T-helper 2 cell treated with Interferon-gamma antibody and Interleukin-4, amounts not matched to agents 5 μg/mL and 100 μg/mL, for 36 hours (primary cell): ENCODE measurements around the gene GHITM.
"Not testable (repeated sequence)": the region's sequence is repeated elsewhere in the genome, so short reads cannot be mapped to it uniquely, and the experiment has no call there.

Experiments
- DNase-seq: peaks from one replicate; pipeline ENCODE4 v3.0.0; 2021; ENCODE audit warnings: low spot score
- H3K27ac Mint-ChIP-seq: one replicate; pipeline ENCODE4 v1.8.0; 2021; ENCODE audit warnings: mild to moderate bottlenecking, mixed read lengths
- H3K27me3 Mint-ChIP-seq: one replicate; pipeline ENCODE4 v1.8.0; 2021; ENCODE audit warnings: low read depth, mixed read lengths
- H3K36me3 Mint-ChIP-seq: one replicate; pipeline ENCODE4 v1.8.0; 2021; ENCODE audit warnings: low read depth, mixed read lengths
- H3K4me1 Mint-ChIP-seq: one replicate; pipeline ENCODE4 v1.8.0; 2021; ENCODE audit warnings: low read depth, mixed read lengths
- H3K4me3 Mint-ChIP-seq: one replicate; pipeline ENCODE4 v1.8.0; 2022; ENCODE audit warnings: mild to moderate bottlenecking, moderate library complexity, mixed read lengths
- H3K9me3 Mint-ChIP-seq: one replicate; pipeline ENCODE4 v1.8.0; 2021; ENCODE audit warnings: mixed read lengths

Gene GHITM

DNA sequence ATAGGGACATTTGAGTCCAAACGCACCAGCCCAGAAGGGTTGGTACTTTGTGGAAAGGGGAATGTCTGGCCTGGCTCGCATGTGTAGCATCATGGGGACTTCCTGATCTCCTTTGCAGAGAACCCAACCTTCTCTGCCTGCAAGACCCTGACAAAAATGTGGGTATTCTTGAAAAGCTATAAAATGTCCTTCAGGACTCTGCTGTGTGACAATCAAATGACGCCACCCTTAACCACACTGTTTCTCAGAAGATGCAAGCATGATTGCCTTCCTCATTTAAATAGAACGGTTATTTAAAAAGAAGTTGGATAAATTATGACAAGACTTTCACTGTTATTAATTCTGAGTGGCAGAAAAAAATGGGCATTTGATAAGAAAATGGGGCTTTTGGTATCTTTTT, 19.2 kb downstream of the GHITM start:
- H3K27ac Mint-ChIP-seq = no peak overlapping the region
- H3K4me1 Mint-ChIP-seq = peaks cover 8% of the 10 kb centered on the region
- peaks cover 17% of the 10 kb centered on the region for H3K36me3 Mint-ChIP-seq
- peaks cover 16% of the 10 kb centered on the region for H3K27me3 Mint-ChIP-seq
- H3K4me3 Mint-ChIP-seq = no peak overlapping the region
- H3K9me3 Mint-ChIP-seq = no peaks in the 10 kb centered on the region
- no peak for DNase-seq

DNA sequence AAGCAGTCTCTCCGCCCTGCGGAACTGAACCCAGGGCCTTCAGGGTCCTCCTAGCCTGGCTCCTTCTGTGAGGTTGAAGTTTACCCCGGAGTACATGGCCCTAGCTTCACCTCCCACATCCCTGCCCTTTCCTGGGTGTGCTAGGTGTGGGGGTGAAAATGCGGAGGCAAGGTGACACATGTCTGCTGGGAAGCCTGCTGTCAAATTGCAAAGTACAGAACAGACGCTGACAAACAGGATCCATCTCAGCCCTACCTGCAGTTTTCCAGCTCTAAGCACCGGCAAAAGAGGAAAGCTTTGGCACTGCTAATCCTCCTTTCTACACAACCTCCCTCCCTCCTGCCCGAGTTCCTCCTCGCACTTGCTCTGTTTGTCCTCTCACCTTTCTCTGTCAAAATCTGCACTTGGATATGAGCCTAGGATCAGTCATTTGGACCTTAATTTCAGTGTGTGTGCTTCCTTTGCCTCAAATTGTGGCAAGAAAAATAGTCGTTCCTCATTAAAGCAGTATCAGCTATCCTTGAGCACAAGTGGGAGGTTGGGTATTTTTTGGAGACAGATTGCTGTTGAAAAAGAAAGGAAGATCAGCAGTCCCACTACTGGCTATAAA, 19.9 kb downstream of the GHITM start:
- H3K4me3 Mint-ChIP-seq = no peak overlapping the region
- no peaks in the 10 kb centered on the region for H3K9me3 Mint-ChIP-seq

DNA sequence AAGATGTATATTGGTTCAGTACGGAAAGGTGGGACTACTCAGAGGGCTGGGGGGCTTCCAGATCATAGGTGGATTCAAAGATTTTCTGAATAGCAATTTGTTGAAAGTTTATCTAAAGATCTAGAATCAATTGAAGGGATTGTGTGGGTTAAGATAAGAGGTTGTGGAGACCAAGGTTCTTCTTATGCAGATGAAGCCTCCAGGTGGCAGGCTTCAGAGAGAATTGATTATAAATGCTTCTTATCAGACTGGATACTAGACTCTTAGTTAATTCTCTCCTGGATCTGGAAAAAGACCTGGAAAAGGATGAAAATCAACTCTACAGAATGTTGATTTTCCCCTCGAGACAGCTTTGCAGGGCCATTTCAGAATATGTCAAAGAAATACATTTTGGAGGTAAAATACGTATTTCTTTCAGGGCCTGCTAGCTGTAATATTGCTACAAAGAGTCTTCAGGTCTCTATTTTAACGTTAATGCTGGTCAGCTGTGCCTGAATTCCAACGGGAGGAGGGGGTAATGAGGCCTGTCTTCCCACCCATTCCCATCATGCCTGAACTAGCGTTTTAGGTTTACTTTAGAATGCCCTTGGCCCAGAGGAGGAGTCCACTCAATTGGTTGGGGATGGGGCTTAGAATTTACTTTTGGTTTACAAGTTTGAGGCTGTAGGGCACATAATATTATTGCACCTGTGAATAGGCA, 21.5 kb downstream of the GHITM start:
- Mint-ChIP-seq H3K27me3 (peaks cover 19% of the 10 kb centered on the region), H3K9me3 (no peaks in the 10 kb centered on the region), H3K4me3 (no peak overlapping the region), H3K4me1 (peaks cover 8% of the 10 kb centered on the region), H3K27ac (no peak overlapping the region), H3K36me3 (peaks cover 3% of the 10 kb centered on the region)
- no peak for DNase-seq

More for the DNA sequence above, 19.9 kb downstream of the GHITM start:
- H3K27ac Mint-ChIP-seq = no peak overlapping the region
- peaks cover 14% of the 10 kb centered on the region for H3K36me3 Mint-ChIP-seq
- peaks cover 8% of the 10 kb centered on the region for H3K4me1 Mint-ChIP-seq
- no peak for DNase-seq
- H3K27me3 Mint-ChIP-seq = peaks cover 17% of the 10 kb centered on the region

DNA sequence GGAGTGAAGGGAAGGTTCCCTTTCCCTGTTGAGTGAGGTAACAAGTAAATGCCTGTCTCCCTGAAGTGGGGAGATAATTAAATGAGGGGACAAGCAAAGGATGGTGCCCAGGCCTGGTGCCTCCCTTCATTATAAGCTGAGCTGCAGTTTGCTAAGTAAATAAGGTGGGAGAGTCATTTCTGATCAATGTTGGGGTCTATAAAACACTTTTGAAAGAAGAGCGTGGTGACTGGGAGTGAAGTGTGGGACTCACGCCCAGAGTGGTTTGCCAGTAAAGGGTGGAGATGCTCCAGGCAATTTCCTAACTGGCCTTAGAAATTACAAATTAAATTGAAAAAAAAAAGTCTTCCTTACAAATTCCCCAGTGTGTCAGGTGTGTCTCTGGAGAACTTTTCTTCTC, 24.7 kb downstream of the GHITM start:
- Mint-ChIP-seq H3K4me1 (peaks cover 3% of the 10 kb centered on the region), H3K27me3 (peaks cover 19% of the 10 kb centered on the region), H3K36me3 (no peaks in the 10 kb centered on the region), H3K9me3 (no peaks in the 10 kb centered on the region), H3K27ac (no peak overlapping the region), H3K4me3 (no peak overlapping the region)
- DNase-seq = no peak

DNA sequence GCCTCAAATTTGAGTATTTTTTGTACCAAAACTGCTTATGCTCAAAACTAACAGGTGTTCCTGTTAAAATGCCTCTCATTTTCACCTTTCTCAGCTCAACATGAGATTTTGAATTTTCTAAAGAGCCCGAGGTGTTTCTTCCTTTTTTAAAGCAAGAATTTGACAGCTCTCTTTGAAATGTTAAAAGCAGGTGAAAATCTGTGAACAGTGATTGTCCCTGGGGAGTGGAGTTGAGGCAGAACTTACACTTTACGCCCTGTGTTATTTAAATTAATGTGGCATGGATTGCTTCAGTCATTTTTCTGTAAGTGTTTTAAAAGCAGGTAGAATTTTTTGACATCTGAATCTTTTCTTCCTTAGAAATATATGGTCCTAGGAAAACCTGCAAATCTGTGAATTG, 25.1 kb downstream of the GHITM start:
- no peaks in the 10 kb centered on the region for H3K9me3 Mint-ChIP-seq
- no peak for DNase-seq
- no peak overlapping the region for H3K27ac Mint-ChIP-seq
- H3K4me1 Mint-ChIP-seq = peaks cover under 1% of the 10 kb centered on the region
- H3K27me3 Mint-ChIP-seq = peaks cover 16% of the 10 kb centered on the region
- no peak overlapping the region for H3K4me3 Mint-ChIP-seq
- no peaks in the 10 kb centered on the region for H3K36me3 Mint-ChIP-seq

DNA sequence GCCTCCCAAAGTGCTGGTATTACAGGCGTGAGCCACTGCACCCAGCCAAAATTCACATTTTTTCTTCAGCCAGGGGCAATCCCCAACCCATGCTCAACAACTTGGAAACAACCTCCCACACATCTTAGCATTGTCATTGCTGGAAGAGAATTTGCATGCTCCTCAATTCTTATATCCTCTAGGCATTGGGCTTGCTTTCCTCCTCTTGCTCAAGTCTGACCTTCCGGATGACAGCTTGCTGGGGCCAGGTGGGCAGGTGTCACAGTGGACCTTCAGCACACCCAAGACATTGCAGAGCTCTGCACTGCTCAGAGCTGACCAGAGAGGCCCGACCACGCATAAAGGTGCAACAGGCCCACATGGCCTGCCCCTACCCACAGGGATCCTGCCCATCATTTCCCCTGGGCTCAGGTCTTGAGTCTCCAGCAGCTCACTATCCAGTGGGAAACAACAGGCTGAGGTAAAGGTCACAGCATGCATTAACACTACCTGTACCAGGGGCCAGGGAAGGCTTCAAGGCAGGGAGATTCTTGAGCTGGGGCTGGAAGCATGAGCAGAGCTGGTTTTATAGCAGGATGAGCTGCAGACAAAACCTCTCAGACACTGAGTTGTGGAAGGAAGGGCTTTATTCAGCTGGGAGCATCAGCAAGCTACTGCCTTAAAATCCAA, 27.4 kb downstream of the GHITM start:
- Mint-ChIP-seq H3K4me3 (no peak overlapping the region), H3K9me3 (no peaks in the 10 kb centered on the region), H3K27ac (no peak overlapping the region), H3K36me3 (no peaks in the 10 kb centered on the region), H3K4me1 (no peaks in the 10 kb centered on the region), H3K27me3 (peaks cover 11% of the 10 kb centered on the region)
- DNase-seq = no peak

DNA sequence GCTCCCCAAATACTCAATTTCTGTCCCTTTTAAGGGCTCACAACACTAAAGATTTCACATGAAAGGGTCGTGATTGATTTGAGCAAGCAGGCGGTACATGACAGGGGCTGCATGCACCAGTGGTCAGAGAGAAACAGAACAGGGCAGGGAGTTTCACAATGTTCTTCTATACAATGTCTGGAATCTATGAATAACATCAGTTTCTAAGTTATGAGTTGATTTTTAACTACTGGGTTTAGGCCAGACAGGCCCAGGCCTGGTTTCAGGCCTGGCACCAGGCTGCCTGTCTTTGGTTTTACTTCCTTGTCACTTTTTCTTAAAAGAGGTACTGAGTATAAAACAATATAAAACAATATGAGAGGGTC, 28.0 kb downstream of the GHITM start:
- H3K4me3 Mint-ChIP-seq, DNase-seq, H3K27ac Mint-ChIP-seq, H3K9me3 Mint-ChIP-seq, H3K4me1 Mint-ChIP-seq, H3K36me3 Mint-ChIP-seq: not testable (repeated sequence)
- peaks cover 11% of the 10 kb centered on the region for H3K27me3 Mint-ChIP-seq

DNA sequence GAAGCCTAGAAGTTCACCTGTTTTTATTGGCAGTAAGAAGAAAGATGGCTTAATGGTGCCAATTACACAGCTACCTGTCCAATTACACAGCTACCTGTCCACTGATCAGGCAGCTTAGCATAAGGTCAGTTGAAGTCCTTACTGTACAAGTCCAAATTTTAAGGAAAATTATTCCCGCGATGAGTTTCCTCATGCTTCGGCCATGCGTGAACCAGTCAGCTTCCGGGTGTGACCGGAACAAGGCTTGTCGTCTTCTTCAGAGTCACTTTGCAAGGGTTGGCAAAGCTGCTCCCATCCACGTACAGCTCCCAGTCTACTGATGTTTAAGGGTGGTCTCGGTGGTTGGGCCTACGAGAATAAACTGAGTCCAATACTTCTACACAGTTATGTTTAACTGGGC, 29.1 kb downstream of the GHITM start:
- H3K4me3 Mint-ChIP-seq, H3K4me1 Mint-ChIP-seq, DNase-seq, H3K36me3 Mint-ChIP-seq, H3K27ac Mint-ChIP-seq, H3K27me3 Mint-ChIP-seq, H3K9me3 Mint-ChIP-seq: not testable (repeated sequence)

DNA sequence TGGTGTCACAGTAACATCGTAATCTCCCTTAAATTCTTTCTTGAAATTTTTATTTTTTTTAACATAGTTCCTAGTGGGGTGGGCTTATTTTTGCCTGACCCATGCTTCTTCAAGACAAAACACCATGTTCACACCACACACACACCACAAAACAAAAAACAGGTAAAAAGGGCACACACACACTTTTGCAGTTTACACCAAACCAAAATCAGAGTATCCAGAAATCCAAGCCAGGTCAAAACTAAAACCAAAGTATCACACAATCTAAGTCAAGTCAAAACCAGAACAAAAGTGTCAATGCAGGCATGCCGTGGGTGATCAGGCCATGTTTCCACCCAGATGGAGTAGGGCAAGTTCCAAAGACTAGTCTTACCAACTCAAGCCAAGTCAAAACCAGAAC, 31.9 kb downstream of the GHITM start:
- H3K9me3 Mint-ChIP-seq, H3K4me1 Mint-ChIP-seq, H3K36me3 Mint-ChIP-seq, H3K4me3 Mint-ChIP-seq, DNase-seq, H3K27ac Mint-ChIP-seq, H3K27me3 Mint-ChIP-seq: not testable (repeated sequence)

DNA sequence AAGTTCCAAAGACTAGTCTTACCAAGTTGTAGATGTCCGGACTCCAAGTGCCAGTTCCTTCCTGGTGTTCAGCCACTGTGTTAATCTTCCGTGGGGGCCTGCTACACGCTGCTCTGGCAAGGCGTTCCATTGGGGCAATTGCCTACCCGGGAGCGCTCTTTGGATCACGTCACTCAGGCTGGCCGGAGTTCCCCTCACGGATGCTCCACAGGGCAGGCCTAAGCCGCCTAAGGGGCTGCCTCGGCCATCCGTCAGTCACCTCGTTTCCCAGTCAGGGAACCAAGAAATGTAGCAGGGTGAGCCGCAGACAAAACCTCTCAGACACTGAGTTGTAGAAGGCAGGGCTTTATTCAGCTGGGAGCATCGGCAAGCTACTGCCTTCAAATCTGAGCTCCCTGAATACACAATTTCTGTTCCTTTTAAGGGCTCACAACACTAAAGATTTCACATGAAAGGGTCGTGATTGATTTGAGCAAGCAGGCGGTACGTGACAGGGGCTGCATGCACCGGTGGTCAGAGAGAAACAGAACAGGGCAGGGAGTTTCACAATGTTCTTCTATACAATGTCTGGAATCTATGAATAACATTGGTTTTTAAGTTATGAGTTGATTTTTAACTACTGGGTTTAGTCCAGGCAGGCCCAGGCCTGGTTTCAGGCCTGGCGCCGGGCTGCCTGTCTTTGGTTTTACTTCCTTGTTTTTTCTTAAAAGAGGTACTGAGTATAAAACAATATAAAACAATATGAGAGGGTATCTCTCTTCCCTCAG, 32.6 kb downstream of the GHITM start:
- DNase-seq, H3K9me3 Mint-ChIP-seq, H3K4me1 Mint-ChIP-seq, H3K27me3 Mint-ChIP-seq, H3K27ac Mint-ChIP-seq, H3K36me3 Mint-ChIP-seq, H3K4me3 Mint-ChIP-seq: not testable (repeated sequence)

DNA sequence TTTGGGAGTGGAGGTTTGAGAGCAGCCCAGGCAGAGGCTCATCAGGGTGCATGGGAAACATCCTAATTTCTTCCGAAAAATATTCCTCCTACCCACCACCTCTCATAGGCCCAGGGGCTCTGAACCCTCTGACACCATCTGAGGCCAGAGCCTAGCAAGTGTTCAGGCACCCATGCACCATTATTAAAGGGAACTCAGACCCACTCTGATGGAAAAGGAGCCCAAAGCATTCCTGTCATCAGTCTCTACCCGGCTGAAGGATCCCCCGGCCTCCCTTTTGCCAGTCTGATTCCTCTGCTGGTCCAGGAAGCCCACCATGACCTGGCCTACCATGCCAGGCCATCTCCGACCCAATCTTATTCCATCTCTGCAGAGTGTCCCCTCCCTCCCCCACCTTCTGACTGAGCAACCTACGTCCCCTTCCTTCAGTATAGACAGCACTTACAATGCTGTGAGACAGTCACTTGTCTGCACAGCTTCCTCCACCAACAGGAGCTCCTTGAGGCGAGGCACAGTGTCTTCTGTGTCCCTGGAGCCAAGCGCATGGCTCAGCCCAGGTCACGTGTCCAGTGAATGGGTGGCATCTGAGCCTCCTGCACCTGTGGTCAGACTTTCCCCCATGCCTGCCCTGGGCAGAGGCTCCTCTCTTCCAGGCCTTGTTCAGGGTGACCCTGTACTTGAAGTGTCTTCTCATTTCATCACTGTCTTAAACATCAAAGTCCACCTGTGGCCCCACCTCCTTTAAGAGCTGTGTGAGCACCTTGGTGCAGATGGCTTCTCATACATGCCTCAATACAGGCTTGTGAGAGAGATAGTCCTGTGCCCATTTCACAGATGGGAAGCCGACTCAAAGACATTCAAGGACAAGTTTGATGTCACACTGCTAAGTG, 33.4 kb downstream of the GHITM start:
- H3K9me3 Mint-ChIP-seq = no peaks in the 10 kb centered on the region
- no peak for DNase-seq
- no peak overlapping the region for H3K27ac Mint-ChIP-seq
- no peaks in the 10 kb centered on the region for H3K27me3 Mint-ChIP-seq
- no peaks in the 10 kb centered on the region for H3K36me3 Mint-ChIP-seq
- peaks cover 2% of the 10 kb centered on the region for H3K4me1 Mint-ChIP-seq
- no peak overlapping the region for H3K4me3 Mint-ChIP-seq

DNA sequence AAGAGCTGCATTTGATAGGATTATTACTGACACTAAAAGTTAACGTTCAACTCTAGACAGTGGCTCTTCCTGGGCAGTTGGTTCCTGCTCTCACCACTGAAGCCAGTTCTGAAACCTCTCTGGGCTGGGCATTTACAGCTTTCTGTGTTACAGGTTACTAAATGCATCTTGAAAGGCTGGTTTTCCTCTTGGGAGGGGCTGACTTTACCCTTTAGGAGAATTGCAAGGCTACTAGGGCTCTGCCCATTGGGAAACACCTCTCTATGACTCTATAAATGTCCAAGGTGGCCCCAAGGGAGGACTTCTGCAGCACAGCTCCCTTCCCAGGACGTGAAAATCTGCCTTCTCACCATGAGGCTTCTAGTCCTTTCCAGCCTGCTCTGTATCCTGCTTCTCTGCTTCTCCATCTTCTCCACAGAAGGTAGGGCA, 34.2 kb downstream of the GHITM start, which contains the start of gene GPR15LG:
Gene GPR15LG (plus strand): TSS at position 301 of the 429 bp plus-strand sequence. CDS start 51 bp downstream, at position 352.
- DNase-seq = no peak
- no peaks in the 10 kb centered on the region for H3K9me3 Mint-ChIP-seq
- no peaks in the 10 kb centered on the region for H3K27me3 Mint-ChIP-seq
- H3K4me3 Mint-ChIP-seq = no peak within 1 kb of the TSS
- H3K36me3 Mint-ChIP-seq = no peaks in the 10 kb centered on the region
- no peak within 1 kb of the TSS for H3K27ac Mint-ChIP-seq
- peaks cover 2% of the 10 kb centered on the region for H3K4me1 Mint-ChIP-seq

DNA sequence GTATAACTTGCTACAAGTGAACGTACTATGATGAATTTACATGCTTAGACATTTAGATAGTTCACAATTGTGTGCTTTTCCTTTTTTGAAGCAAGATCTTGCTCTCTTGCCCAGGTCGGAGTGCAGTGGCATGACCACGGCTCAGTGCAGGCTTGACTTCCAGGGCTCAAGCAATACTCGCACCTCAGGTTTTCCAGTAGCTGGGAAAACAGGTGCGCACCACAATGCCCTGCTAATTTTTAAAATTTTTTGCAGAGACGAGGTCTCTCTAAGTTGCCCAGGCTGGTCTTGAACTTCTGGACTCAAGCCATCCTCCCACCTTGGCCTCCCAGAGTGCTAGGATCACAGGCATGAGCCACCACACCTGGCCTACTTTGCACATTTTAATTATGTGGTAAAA, 36.1 kb downstream of the GHITM start:
- Mint-ChIP-seq H3K4me3 (no peak overlapping the region), H3K27me3 (no peaks in the 10 kb centered on the region), H3K9me3 (no peaks in the 10 kb centered on the region), H3K4me1 (peaks cover 2% of the 10 kb centered on the region), H3K27ac (no peak overlapping the region), H3K36me3 (no peaks in the 10 kb centered on the region)
- DNase-seq = no peak
